ENCODE data around the gene RUBCNL. TPM values are rescaled to one million over a fixed set of nuclear protein-coding genes. Genes with fewer than 3 reads are reported as not detected.

RUBCNL gene
- total RNA-seq, 1 experiment from 2014 or later, result 0.42 TPM

GRCh38 chr13:46340631-46341111 lies 46.4 kb downstream of the RUBCNL start:
- TF ChIP-seq, protein P1, sequence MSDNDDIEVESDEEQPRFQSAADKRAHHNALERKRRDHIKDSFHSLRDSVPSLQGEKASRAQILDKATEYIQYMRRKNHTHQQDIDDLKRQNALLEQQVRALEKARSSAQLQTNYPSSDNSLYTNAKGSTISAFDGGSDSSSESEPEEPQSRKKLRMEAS (IDR thresholded peaks at IDR 0.05), result no peak
- TF ChIP-seq ZFX (IDR thresholded peaks at IDR 0.05) (no peak), YY1 (IDR thresholded peaks at IDR 0.05; ENCODE audit: extremely low read depth, insufficient replicate concordance, low read depth, low read length) (no peak), POLR2A (IDR thresholded peaks at IDR 0.05; ENCODE audit: borderline replicate concordance, extremely low read depth, insufficient read depth, insufficient read length) (no peak), CTCF (IDR thresholded peaks at IDR 0.05 in 2 of 3, conservative IDR thresholded peaks at IDR 0.05 in 1 of 3; ENCODE audit: borderline replicate concordance in 1 of 3, insufficient read depth in 1 of 3, low read depth in 2 of 3, low read length in 2 of 3) (no peak), EGR1 (IDR thresholded peaks at IDR 0.05; ENCODE audit: low read depth) (no peak), ELF1 (IDR thresholded peaks at IDR 0.05; ENCODE audit: borderline replicate concordance, low read depth) (no peak), FOSL1 (IDR thresholded peaks at IDR 0.05; ENCODE audit: low read depth) (no peak), SIN3A (IDR thresholded peaks at IDR 0.05; ENCODE audit: low read depth) (no peak), CBX3 (IDR thresholded peaks at IDR 0.05; ENCODE audit: low read depth) (no peak), POLR2AphosphoS5 (IDR thresholded peaks at IDR 0.05; ENCODE audit: low read depth, low read length) (no peak), SP1 (IDR thresholded peaks at IDR 0.05; ENCODE audit: low read depth) (no peak), ZBTB33 (IDR thresholded peaks at IDR 0.05; ENCODE audit: extremely low read depth, insufficient replicate concordance, low read length) (no peak), SRF (IDR thresholded peaks at IDR 0.05; ENCODE audit: low read depth) (no peak), RAD21 (IDR thresholded peaks at IDR 0.05; ENCODE audit: low read depth) (no peak), TCF7L2 (IDR thresholded peaks at IDR 0.05; ENCODE audit: borderline replicate concordance, extremely low read depth, insufficient read depth, insufficient read length) (no peak), REST (IDR thresholded peaks at IDR 0.05; ENCODE audit: low read depth) (no peak), JUND (IDR thresholded peaks at IDR 0.05) (no peak), ZNF274 (IDR thresholded peaks at IDR 0.05; ENCODE audit: low read depth, low read length) (no peak), EZH2phosphoT487 (IDR thresholded peaks at IDR 0.05; ENCODE audit: borderline replicate concordance) (no peak)
- POLR2A ChIA-PET, result no interaction called here
- BruUV-seq (replicated peaks), result no TSS peak
- Histone ChIP-seq H3K27me3 (ENCODE audit: insufficient read depth, low read length) (no peaks in the 10 kb centered on the region), H3K27ac (ENCODE audit: low read depth, low read length) (no peak overlapping the region), H3K4me1 (ENCODE audit: control insufficient read depth in 1 of 2, insufficient read depth in 2 of 2, low read length in 2 of 2) (no peaks in the 10 kb centered on the region), H3K79me2 (ENCODE audit: insufficient read depth, low read length) (no peaks in the 10 kb centered on the region), H3K9me3 (ENCODE audit: control insufficient read depth in 1 of 2, insufficient read depth in 1 of 2, low read depth in 1 of 2, low read length in 2 of 2) (no peaks in the 10 kb centered on the region), H4K20me1 (ENCODE audit: insufficient read depth) (no peaks in the 10 kb centered on the region), H3K36me3 (ENCODE audit: control insufficient read depth in 1 of 2, insufficient read depth in 2 of 2, low read length in 2 of 2) (no peaks in the 10 kb centered on the region), H3K9me2 (ENCODE audit: insufficient read depth) (no peaks in the 10 kb centered on the region), H2AFZ (ENCODE audit: low read depth, low read length, poor library complexity, severe bottlenecking) (no peak overlapping the region), H3K4me2 (ENCODE audit: low read length) (no peak overlapping the region), H3K4me3 (replicated peaks in 1 of 2; ENCODE audit: low read depth in 1 of 2, low read length in 2 of 2) (no peak overlapping the region), H3K9ac (ENCODE audit: low read length) (no peak overlapping the region)
- intact Hi-C loops (cut with micrococcal nuclease), result no loop called here
- RAD21 ChIA-PET (ENCODE audit: low non-redundant PET in 1 of 2, low total read pairs in 2 of 2, uncharacterized antibody in 2 of 2, unreplicated experiment in 2 of 2), result no interaction called here
- CTCF ChIA-PET, result no interaction called here
- DNase-seq (ENCODE audit: low read depth, low spot score), result no peak
- ATAC-seq, result no peak
